Transverse colon (tissue), 4 donors: Measurements from ENCODE around the gene GRB2. TPM values are rescaled to one million over a fixed set of nuclear protein-coding genes. Genes with fewer than 3 reads are reported as not detected.

Experiments
- DNase-seq: peaks from one replicate; pipeline ENCODE4 v3.0.0-alpha.2; 2019
- H3K27ac ChIP-seq, 4 donors: fragments of 200-600 bp; sonication (generic); 2 replicates each; pipeline ENCODE4 v1.5.1; 2016 to 2018; ENCODE audit warnings: inconsistent platforms in 4 of 4
- H3K27me3 ChIP-seq: fragments of 200-600 bp; sonication (generic); 2 replicates; pipeline ENCODE4 v1.5.1; 2017; ENCODE audit warnings: inconsistent platforms
- H3K36me3 ChIP-seq, 4 donors: fragments of 200-600 bp; sonication (generic); 2 replicates each; pipeline ENCODE4 v1.5.1; 2017 to 2019; ENCODE audit warnings: inconsistent platforms in 4 of 4
- H3K4me1 ChIP-seq, 4 donors: fragments of 200-600 bp; sonication (generic); 2 replicates each; pipeline ENCODE4 v1.5.1; 2017 to 2020; ENCODE audit warnings: inconsistent platforms in 4 of 4
- H3K4me3 ChIP-seq, 4 donors: fragments of 200-600 bp; sonication (generic); 1 replicate in 1 of 4; 2 replicates in 3 of 4; pipeline versions ENCODE4 v1.5.1 to v1.6.1; 2017 to 2019; ENCODE audit warnings: inconsistent platforms in 4 of 4
- H3K9me3 ChIP-seq, 2 donors: fragments of 200-600 bp; sonication (generic); 2 replicates each; pipeline ENCODE4 v1.5.1; 2017 to 2019; ENCODE audit warnings: inconsistent platforms in 2 of 2
- CTCF ChIP-seq, 5 experiments: fragments of 200-600 bp in 3 of 5; fragments of 450-650 bp in 2 of 5; sonication (generic) in 3 of 5; IDR thresholded peaks; 1 replicate in 2 of 5; 2 replicates in 3 of 5; pipeline ENCODE4 v1.5.1; 2016 to 2017; ENCODE audit warnings: antibody characterized with exemption in 5 of 5, inconsistent platforms in 3 of 5, mild to moderate bottlenecking in 2 of 5, moderate library complexity in 1 of 5
- EP300 ChIP-seq: sonication (generic); formaldehyde crosslinking; IDR thresholded peaks from one replicate; pipeline ENCODE4 v1.6.1; 2017; ENCODE audit warnings: antibody characterized with exemption, low read depth
- POLR2A ChIP-seq: fragments of 450-650 bp; IDR thresholded peaks from one replicate; pipeline ENCODE4 v1.6.1; 2016; ENCODE audit warnings: antibody characterized with exemption, mild to moderate bottlenecking, moderate library complexity
- POLR2AphosphoS5 ChIP-seq, 3 donors: sonication (generic); formaldehyde crosslinking; IDR thresholded peaks; one replicate each; pipeline ENCODE4 v1.6.1; 2016; ENCODE audit warnings: antibody characterized with exemption in 3 of 3
- WGBS, 2 donors: methylation state at CpG; one replicate each; pipeline ENCODE4 v1.1.5; 2018; ENCODE audit warnings: low coverage in 1 of 2; 5-methylcytosine and 5-hydroxymethylcytosine counted together
- in situ Hi-C, 4 donors: fragments of 200-750 bp; cut with MboI; loops; one replicate each; pipeline versions ENCODE4 v1.15.0 to v1.15.1; 2017; ENCODE audit warnings: low sequenced_read_pairs in 3 of 4, low pct_ligation_motif_present in 1 of 4, low pct_unique_long_range_greater_than_20kb in 1 of 4
- intact Hi-C: fragments of 100-400 bp; cut with DNase I; formaldehyde crosslinking; loops from one replicate; pipeline ENCODE4 v1.15.1; 2023; ENCODE audit warnings: low total_unique reads
- total RNA-seq, 4 donors: library from RNA; depleted of rRNA; stranded (reverse); fragments of >200 nt; gene quantifications; one replicate each; pipeline ENCODE4 v1.1.0, GENCODE V29; 2016

Gene GRB2
- total RNA-seq, 4 donors from 2014 or later: 105 to 183 (median 136) TPM

GRCh38 chr17:75325348-75325747 is 80.1 kb downstream of the GRB2 start:
- 88% methylated on average over 6 of the region's 6 CpGs; no CpG with 5 or more reads in 1 of the 2 donors for WGBS, 2 donors
- peaks cover 0 to 5% (median 2%) of the 10 kb centered on the region in 4 donors for H3K36me3 ChIP-seq
- intact Hi-C loops: no loop called here

DNA sequence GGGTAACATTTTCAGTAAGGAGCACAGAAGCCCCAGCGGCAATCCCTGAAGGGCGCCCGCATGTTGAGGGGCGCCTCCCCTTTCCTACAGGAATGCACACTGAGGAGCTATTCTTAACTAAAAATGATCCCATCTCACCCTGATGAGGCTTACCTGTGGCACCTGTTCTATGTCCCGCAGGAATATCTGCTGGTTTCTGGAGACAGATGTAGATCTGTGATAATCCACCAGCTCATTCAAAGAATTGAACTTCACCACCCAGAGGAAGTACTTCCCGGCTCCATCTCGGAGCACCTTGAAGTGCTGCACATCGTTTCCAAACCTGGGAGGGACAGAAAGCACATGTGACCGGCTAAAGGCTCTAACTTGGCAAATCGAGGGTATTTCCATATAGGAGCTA is 84.0 kb downstream of the GRB2 start:
- peak overlapping the region in 1 of 4 donors; percentile 41 for H3K27ac ChIP-seq
- in situ Hi-C loops (loop anchor here (5.0 to 25.0 kb wide), 2 partner anchors 91 kb away; partner anchors contain the start of gene GRB2 (in 2 of the 4)), intact Hi-C loops (loop anchor here (5.0 kb wide), 1 partner anchor 81 kb away; no protein-coding TSS in a partner anchor)
- peaks cover 0 to 10% (median 5%) of the 10 kb centered on the region in 4 donors for H3K36me3 ChIP-seq
- H3K4me1 ChIP-seq: peaks cover 3 to 30% (median 7%) of the 10 kb centered on the region in 4 donors
- no peak for DNase-seq
- no peak overlapping the region for H3K4me3 ChIP-seq
- H3K27me3 ChIP-seq: no peaks in the 10 kb centered on the region
- TF ChIP-seq CTCF (IDR thresholded peaks at IDR 0.05): no peak
- no peak for TF ChIP-seq POLR2AphosphoS5 (IDR thresholded peaks at IDR 0.05)
- no peak for TF ChIP-seq EP300
- no peak for TF ChIP-seq POLR2A
- H3K9me3 ChIP-seq: no peaks in the 10 kb centered on the region
- WGBS, 2 donors: 58 to 81% methylated on average over 2 to 10 of the region's 10 CpGs

More at GRCh38 chr17:75325348-75325747, 80.1 kb downstream of the GRB2 start:
- peaks cover 3 to 26% (median 7%) of the 10 kb centered on the region in 4 donors for H3K4me1 ChIP-seq
- H3K27me3 ChIP-seq: no peaks in the 10 kb centered on the region
- no peak for DNase-seq
- peak overlapping the region; percentile 20 to 55 (median 38) for H3K27ac ChIP-seq
- no peak overlapping the region for H3K4me3 ChIP-seq
- no peaks in the 10 kb centered on the region for H3K9me3 ChIP-seq
- no peak for TF ChIP-seq CTCF (IDR thresholded peaks at IDR 0.05)
- TF ChIP-seq EP300: no peak
- TF ChIP-seq POLR2AphosphoS5 (IDR thresholded peaks at IDR 0.05): no peak
- TF ChIP-seq POLR2A: no peak
- in situ Hi-C loops: no loop called here

GRCh38 chr17:75319904-75320691 is 85.4 kb downstream of the GRB2 start:
- WGBS, 2 donors: 69 to 74% methylated on average over 16 to 20 of the region's 20 CpGs
- DNase-seq: peak; percentile 46
- H3K4me1 ChIP-seq: peaks cover 3 to 22% (median 4%) of the 10 kb centered on the region in 4 donors
- H3K36me3 ChIP-seq: peaks cover 0 to 10% (median 5%) of the 10 kb centered on the region in 4 donors
- no peak overlapping the region for H3K4me3 ChIP-seq
- H3K27ac ChIP-seq: peak overlapping the region; percentile 41 to 76 (median 46)
- H3K9me3 ChIP-seq: no peaks in the 10 kb centered on the region
- intact Hi-C loops: loop anchor here (5.0 kb wide), 1 partner anchor 82 kb away; no protein-coding TSS in a partner anchor
- no peaks in the 10 kb centered on the region for H3K27me3 ChIP-seq
- TF ChIP-seq POLR2A (no peak), EP300 (no peak), CTCF (IDR thresholded peaks at IDR 0.05) (no peak), POLR2AphosphoS5 (IDR thresholded peaks at IDR 0.05) (no peak)
- in situ Hi-C loops: loop anchor here (5.0 to 25.0 kb wide), 2 partner anchors 92 kb away; partner anchors contain the start of gene GRB2 (in 2 of the 4)

DNA sequence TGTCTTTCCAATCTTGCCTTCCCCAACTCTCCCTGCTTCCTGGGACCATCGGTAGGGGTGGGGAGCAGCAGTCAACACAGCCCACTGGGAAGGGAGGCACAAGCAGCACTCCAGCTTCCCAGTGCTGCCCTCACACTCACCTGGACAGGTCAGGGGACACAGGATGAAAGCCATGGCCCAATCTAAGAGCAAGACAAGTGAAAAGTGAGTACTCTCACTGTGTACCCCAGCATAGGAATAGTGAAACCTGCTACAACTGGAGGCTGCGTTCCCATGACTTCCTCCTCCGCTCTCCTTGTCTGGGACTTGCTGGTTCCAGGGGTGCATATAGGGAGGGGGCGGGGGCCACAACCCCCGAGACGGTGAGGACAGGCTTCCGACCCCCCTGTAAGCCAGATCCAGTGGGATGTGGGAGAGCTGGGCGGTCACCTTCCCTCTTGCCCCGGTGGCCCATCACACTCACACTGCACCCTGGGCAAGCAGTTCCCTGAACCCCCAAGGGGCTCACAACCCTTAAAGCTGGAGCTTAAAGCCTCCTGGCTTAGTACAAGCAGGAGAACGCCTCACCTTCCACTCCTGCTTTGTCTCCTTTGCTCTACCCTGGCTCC is 86.8 kb downstream of the GRB2 start:
- Histone ChIP-seq H3K9me3 (no peaks in the 10 kb centered on the region), H3K4me3 (no peak overlapping the region), H3K4me1 (peaks cover 0 to 19% (median 4%) of the 10 kb centered on the region in 4 donors), H3K27ac (peak overlapping the region; percentile 21 to 76 (median 44)), H3K27me3 (no peaks in the 10 kb centered on the region), H3K36me3 (peaks cover 0 to 10% (median 4%) of the 10 kb centered on the region in 4 donors)
- DNase-seq: no peak
- intact Hi-C loops (no loop called here), in situ Hi-C loops (loop anchor here in 2 of 4 donors (25.0 kb wide), 1 partner anchor 94 kb away; the partner anchor contains the start of gene GRB2 (in 2 of the 2))
- no peak for TF ChIP-seq POLR2A
- no peak for TF ChIP-seq CTCF (IDR thresholded peaks at IDR 0.05)
- TF ChIP-seq EP300: no peak
- TF ChIP-seq POLR2AphosphoS5 (IDR thresholded peaks at IDR 0.05): no peak
- WGBS, 2 donors: 73 to 86% methylated on average over 1 to 10 of the region's 10 CpGs
